ENCODE measurements around the gene NEO1.
A peak's percentile ranks its signal among the peaks of the same experiment; 100 is the strongest.

The NEO1 gene

DNA sequence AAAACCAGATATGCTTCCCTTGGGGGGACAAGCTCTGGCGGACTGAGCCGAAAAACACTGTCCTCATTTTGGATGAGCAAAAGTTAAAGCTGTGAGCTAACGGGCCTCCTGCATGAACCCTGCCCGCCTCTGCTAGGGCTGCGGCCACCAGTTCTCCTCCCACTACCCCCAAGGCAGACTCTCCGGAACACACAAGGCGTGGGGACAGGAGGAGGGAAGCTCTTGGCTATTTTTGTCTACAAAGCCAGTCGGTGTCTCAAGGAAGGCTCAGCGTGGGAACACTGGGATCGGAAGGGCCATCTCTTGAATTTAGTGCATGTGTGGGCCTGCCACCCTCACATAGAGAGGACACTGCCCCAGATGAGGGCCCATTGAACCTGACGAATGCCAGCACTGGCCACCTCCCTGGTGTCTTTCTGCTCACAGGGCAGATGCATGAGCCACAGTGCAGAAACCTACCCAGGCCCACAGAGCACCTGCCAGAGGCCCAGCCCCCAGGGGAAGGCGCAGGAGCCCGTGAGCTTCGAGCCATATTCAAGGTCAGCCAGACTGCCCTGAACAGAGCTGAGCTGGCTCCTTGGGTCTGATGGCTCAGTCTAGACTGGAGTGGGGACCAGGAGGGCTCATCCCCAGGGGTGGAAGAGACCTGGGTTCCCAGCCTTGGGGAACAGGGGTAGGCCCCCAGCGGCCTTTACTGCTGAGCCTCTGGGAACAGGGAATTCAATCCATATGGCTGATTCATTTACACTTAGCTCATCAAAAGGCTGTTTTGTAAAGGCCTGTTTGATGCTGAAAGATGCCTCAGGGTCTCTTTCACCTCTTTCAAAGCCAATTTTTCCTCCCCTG lies 278.2 kb downstream of the NEO1 start:
- DNase-seq (ENCODE audit: low read depth in 3 of 3) = no peak

DNA sequence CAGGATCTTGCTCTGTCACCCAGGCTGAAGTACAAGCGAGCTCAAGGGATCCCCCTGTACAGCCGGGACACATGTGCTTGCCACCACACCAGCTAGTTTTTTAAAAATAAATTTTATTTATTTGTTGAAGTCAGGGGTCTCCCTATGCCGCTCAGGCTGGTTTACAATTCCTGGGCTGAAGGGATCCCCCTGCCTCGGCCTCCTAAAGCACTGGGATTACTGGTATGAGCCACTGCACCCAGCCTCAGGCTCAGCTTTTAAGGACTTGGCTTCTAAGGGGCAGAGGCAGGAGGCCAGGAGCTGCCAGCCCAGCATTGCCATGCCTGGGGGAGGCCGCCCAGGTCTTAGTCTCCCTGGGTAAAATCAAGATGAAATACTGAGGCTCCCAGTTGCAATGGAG lies 279.2 kb downstream of the NEO1 start:
- DNase-seq (ENCODE audit: low read depth in 3 of 3) = no peak

GRCh38 chr15:73331991-73332925 lies 280.0 kb downstream of the NEO1 start:
- no peak for DNase-seq (ENCODE audit: low read depth in 3 of 3)

GRCh38 chr15:73333001-73333400 lies 280.7 kb downstream of the NEO1 start:
- no peak for DNase-seq (ENCODE audit: low read depth in 3 of 3)

DNA sequence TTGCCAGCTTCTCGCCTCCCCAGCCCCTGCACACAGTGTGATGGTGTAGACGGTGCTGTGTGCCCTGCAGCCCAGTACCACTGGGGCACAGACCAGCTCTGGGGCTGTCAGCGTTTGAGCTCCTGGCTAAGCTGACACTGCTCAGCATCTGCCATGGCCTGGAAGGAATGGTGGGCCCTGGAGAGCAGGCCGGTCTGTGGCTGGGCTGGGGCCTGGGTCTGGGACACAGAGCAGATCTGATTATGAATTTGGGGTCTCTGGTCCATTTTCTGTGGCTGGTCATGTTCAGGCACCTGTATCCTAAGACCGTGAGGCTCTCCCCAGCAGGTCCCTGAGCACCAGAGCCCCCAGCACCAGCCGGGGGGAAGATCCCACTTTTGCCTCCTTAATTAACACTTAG lies 281.8 kb downstream of the NEO1 start:
- no peak for DNase-seq (ENCODE audit: low read depth in 3 of 3)

DNA sequence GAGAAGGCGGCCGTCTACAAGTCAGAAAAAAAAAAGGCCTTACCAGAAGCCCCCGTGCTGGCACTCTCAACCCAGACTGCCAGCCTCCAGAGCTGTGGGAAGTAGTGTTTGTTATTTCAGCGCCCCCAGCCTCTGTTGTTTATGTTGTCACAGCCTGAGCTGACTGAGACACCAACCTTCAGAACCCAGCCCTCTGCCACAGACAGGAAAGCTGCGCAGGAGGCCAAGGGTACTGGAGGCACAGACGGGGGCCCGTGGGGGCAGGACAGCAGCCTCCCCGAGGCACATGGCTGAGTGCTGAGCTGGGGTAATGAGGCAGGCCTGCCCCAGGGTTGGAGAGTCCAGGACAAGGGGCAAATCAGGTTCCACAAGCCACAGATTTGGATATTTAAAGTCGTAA lies 282.8 kb downstream of the NEO1 start:
- DNase-seq (ENCODE audit: low read depth in 3 of 3) = no peak

- DNase-seq (ENCODE audit: low read depth in 3 of 3) = no peak
These were observed 283.2 kb downstream of the NEO1 start for GRCh38 chr15:73335471-73335870.

DNA sequence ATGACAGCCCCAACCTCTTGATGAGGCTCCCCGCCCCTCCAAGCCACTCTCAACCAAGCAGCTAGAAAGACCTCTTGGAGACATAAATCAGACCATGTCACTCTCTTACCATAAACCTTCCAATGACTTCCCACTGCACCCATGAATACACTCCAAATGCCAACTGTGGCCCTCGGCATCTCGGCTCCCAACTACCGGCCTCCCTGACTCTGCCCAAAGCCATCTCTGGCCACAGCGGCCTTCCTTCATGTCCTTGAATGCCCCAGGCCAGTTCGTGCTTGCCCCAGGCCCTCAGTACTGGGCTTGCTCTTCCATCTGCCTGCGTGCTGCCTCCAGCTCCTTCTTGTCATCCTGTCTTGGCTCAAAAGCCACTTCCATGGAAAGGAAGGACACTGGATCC lies 284.5 kb downstream of the NEO1 start:
- no peak for DNase-seq (ENCODE audit: low read depth in 3 of 3)

DNA sequence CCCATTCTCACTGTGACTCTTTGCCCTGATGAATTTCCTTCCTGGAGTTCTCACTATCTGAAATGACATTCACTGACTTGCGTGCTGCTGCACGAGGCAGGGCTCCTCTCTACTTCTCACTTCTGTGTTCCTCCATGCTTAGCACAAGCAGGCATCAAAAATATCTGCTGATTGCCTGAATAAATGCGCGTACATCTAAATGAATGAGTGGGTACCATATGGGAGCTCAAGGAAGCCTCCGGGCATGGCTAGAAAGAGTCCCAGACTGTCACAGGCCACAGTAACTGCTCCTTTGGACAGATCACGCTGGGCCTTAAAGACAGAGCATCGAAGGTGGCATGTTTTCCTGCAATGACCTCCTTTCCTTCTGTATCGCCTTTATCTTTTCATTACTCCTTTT lies 284.9 kb downstream of the NEO1 start:
- DNase-seq (ENCODE audit: low read depth in 3 of 3) = no peak

DNA sequence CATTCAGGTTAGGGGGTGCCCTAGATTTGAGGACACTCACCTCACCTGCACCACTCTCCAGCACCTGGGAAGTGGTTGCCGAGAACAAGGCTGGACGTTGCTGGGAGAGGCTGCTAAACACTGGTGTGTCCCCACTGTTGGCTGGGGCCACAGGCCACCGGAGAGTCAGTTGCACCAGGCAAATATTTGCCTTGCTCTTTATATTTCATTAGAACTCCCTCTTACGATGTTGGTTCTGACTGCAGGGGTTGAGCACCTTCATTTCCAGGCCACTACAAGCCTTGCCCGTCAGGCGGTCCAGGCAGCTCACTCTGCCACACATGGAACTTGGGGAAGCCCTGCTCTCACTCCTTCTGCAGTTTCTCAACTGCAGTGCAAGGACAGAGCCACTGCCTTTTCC lies 285.8 kb downstream of the NEO1 start:
- DNase-seq (ENCODE audit: low read depth in 3 of 3) = no peak

DNA sequence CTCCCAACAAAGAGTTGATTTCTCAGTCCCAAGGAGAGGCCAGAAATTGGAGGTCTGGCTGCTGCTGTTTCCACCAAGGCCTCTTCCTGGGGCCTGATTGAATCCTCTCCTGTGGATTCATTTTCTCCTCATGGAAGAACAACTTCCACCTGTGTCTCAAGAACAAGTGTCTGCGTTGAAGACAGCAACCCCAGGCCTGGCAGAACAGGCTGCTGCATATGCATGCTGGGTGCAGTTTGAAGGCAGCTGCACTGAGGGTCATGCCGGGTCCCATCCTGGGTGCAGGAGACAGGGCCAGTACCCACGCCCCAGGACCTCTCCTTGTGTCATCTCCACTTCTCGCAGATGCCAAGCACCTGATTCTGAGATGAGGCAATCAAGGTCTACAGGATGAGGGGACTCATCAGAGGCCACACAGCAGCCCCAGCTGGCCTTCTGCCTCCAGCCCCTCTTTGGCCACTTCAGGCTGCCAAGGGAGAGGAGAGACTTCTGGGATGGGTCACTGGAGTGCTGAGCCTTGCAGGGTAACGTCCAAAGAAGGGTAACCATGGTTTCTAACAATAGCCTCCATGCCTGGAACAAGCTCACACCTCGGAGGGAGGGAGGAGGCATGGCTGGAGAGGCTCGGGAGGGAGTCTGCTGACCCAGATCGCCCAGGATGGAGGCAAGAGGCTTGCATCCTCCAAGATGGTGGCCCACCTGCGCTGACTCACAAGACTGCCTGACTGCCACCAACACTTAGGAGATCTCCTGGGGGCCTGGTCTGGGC lies 286.5 kb downstream of the NEO1 start:
- DNase-seq (ENCODE audit: low read depth in 3 of 3) = no peak

DNA sequence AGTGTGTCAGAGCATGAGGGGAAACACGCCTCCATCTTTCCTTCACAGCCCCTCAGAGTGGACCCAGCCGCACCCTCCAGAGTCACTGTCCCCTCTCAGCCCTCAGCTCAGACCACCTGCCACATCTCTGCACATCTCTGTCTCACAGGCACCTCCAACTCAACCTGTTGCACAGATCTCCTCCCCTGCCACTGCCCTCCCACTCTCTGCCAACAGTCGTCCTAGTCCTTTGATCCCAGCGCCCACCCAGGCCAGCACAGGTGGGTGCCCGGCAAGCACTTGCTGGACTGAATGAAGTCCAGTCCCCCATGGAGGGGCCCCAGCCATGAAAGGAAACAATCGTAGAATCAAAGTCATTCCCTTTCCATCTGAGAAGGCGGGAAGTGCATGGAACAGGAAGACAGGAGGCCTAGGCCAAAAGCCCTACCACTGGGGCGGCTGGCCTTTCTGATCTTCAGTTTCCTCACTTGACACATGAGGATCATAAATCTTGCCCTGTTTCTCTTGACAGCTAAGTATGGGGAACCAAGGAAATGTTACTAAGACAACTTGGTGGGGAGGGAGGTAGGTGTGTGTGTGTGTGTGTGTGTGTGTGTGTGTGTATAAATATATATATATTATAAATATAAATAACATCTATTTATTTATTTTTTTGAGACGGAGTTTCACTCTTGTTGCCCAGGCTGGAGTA lies 288.4 kb downstream of the NEO1 start:
- no peak for DNase-seq (ENCODE audit: low read depth in 3 of 3)

DNA sequence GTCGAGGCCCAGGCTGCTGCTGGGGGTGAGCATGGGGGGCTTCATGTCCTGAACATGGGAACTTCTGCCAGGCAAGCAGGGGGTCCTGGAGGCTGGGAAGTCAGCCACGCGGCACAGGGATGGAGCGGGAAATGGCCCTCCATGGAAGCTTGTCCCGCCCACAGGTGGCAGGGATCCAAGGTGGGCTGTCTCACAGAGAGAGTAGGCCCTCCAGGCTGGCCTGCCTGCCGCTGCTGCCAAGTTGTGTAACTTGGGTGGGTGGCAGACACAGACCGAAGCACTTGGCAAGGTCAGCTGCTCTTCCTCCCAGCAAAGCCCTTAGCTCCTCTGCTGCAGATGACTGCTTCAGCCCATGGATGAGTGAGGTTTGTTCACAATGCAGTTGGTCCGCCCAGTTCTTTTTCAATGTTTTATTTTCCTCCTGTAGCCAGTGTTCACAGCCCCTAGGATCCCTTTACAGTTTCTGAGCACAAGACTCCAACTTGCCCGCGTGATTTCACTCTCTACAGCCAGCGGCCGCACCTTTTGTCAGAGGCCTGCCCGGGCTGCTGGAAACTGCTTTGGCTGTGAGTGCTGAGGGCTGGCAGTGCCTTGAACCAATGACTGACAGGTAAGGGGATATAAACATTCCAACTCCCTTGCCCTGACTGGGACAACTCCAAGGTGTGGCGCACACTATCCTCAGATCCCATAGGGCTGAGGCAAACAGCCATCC lies 289.8 kb downstream of the NEO1 start:
- no peak for DNase-seq (ENCODE audit: low read depth in 3 of 3)

GRCh38 chr15:73344056-73344455 lies 291.8 kb downstream of the NEO1 start:
- DNase-seq (ENCODE audit: low read depth in 3 of 3) = no peak

- DNase-seq (ENCODE audit: low read depth in 3 of 3) = no peak
These were observed 293.4 kb downstream of the NEO1 start for GRCh38 chr15:73345658-73346057.

DNA sequence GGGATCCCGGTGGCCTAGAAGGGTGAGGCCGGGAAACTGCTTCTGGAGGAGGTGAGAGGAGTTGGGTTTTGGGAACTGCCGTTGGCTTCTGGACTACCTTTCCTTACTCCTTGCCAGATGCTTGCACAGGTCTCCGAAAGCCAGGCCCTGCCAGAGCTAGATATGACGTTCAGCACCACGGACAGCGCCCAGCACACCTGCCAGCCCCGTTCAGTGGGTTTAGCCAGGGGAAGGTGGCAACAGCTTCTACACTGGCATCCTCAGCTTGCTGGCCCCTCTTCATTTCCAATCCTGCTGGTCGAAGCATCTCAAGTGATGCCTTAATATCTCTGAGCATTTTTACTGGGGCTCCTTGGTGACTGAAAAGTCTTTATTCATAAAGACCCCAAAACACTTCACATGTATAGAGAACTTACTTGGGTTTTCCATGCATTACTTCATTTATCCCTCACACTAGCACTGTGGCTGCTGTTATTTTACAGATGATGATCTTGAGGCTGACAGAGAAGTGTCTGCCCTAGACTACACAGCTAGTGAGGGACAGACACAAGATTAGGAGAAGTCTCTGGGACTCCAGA lies 294.6 kb downstream of the NEO1 start:
- peak; percentile 16 to 54 (median 43) for DNase-seq (ENCODE audit: low read depth in 3 of 3)

- DNase-seq (ENCODE audit: low read depth in 3 of 3) = no peak
These were observed 296.9 kb downstream of the NEO1 start for GRCh38 chr15:73349191-73349590.

DNA sequence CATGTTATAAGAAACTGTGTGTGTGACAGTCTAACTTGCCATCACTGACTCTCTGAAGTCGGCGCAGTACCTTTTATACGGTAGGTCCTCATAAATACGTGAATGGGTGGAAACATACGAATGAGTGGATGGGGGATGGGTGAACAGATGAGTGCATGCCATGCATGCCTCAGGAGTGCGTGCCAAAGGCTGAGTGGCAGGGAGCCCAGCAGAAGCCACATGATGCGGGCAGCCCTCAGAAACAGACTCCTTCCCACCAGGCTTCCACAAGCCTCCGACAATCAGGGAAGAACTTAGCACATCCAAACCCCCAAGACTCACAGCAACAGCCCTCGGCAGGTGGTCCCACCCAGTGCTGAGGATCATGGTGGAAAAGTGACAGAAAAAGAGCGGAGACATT lies 299.8 kb downstream of the NEO1 start:
- no peak for DNase-seq (ENCODE audit: low read depth in 3 of 3)

DNA sequence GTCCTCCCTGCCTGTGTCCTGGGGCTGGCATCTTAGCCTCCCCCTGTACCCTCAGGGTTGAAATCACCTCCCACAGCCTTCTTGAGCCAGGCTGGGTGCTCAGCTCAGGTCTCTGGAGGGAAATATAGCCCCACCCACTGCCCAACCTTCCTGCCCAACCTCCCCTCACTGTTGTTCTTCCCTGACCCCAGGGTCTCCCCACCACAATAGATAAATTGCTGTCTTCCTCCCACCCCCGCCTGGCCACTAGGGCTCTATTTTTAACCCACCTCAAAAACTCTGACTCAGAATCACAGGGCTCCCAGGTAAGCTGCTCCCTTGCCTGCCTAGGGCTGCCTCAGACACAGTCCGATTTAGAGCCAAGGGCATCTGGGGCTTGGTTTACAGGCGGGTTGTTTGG lies 301.5 kb downstream of the NEO1 start:
- DNase-seq (ENCODE audit: low read depth in 3 of 3) = no peak

- DNase-seq (ENCODE audit: low read depth in 3 of 3) = no peak
These were observed 302.0 kb downstream of the NEO1 start for GRCh38 chr15:73354241-73354640.

All from stimulated activated CD4-positive, alpha-beta T cell treated with anti-CD3 and anti-CD28 coated beads, TNF-alpha, amount 100 ng/mL, for 48 hours (primary cell).